SU-DHL-6 (cell line): ENCODE data around the gene GPC1.
"Not testable (repeated sequence)": the region's sequence is repeated elsewhere in the genome, so short reads cannot be mapped to it uniquely, and the experiment has no call there.

ENCODE experiments used
- CTCF ChIP-seq: fragments of 200-600 bp; sonication (generic); IDR thresholded peaks from one replicate; pipeline ENCODE4 v1.5.1; 2017; ENCODE audit warnings: antibody characterized with exemption, mild to moderate bottlenecking, low read length, moderate library complexity; ENCODE audit not compliant: insufficient read depth, poor library complexity, severe bottlenecking
- EZH2phosphoT487 ChIP-seq: fragments of 200-600 bp; sonication (generic), shearing (Covaris generic); conservative IDR thresholded peaks from 2 replicates; pipeline ENCODE4 v1.6.1; 2018; ENCODE audit warnings: mild to moderate bottlenecking, antibody characterized with exemption, low read length, moderate library complexity, mixed read lengths

GRCh38 chr2:240494942-240495341 is 59.5 kb downstream of the GPC1 start:
- TF ChIP-seq CTCF, EZH2phosphoT487: not testable (repeated sequence)
